ENCODE results near the gene DPP10.

Gene DPP10

GRCh38 chr2:114609203-114609602, 166.8 kb downstream of the DPP10 start:
- no peak for DNase-seq (ENCODE audit: low spot score)

DNA sequence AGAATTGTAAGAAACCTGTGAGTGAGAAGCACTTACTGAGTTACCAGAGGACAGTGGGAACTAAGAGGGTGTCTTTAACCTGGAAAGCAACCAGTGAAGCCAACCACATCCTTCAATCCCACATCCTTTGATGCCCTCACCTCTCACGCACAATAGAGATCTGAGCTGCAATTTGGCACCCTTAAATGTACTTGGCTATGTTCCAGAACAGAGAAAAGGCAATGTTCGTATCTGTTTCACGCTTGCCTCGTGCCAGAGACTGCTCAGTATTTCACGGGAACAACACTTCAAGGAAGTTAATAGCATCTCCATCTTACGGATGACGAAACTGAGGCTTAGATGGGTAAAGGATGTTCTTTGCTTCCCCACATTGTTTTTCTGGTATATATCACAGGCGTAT, 167.4 kb downstream of the DPP10 start:
- no peak for DNase-seq (ENCODE audit: low spot score)

- DNase-seq (ENCODE audit: low spot score), result no peak
Measured at GRCh38 chr2:114610677-114611076, 168.2 kb downstream of the DPP10 start.

- DNase-seq (ENCODE audit: low spot score), result no peak
Measured at GRCh38 chr2:114614592-114614991, 172.2 kb downstream of the DPP10 start.

DNA sequence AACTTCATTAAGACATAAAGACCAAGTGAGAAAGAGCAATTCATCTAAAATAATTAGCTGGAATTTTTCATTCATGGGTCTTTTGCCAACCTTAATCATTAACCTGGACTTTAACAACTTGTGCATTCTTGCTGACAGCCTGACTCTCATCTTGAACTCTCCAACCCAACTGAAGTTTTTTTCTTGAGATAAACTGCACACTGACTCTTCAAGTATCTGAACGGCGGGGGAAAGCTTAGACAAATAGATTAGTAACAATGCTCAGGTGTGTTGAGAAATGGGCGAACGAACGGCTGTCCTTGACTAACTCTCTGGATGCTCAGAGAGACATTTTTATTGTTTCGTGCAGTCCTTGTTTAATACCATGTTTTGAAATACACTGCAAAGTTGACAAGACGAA, 186.0 kb downstream of the DPP10 start:
- no peak for DNase-seq (ENCODE audit: low spot score)

GRCh38 chr2:114631146-114631545, 188.7 kb downstream of the DPP10 start:
- no peak for DNase-seq (ENCODE audit: low spot score)

GRCh38 chr2:114642166-114642770, 199.8 kb downstream of the DPP10 start:
- no peak for DNase-seq (ENCODE audit: low spot score)

DNA sequence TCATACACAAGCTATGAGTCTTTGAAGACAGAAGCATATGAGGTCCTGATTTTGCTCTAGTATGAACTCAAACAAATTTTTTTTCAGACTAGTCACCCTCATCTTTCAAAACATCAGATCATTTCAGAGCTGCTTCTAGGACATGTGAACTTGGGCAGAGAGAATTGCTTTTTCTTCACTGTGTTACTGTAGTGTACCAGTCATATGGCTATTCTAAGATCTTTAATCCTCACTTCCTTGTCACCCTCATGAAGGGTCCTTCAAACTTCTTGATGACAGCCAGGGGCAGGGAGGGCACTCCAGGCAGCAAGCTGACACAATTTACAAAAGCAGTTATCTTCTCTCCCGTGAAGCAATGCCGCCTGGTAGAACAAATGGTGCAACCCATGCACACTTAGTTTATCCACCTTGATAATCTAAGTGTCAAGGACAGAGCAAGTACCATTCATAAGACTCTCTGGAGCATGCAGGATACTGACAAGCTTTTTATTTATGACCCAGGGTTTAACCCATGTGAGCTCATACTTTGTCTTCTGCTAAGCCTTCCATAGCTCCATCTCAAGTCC, 200.6 kb downstream of the DPP10 start:
- no peak for DNase-seq (ENCODE audit: low spot score)

- DNase-seq (ENCODE audit: low spot score), result no peak
Measured at GRCh38 chr2:114651933-114652332, 209.5 kb downstream of the DPP10 start.

- no peak for DNase-seq (ENCODE audit: low spot score)
Measured at GRCh38 chr2:114659880-114660279, 217.4 kb downstream of the DPP10 start.

GRCh38 chr2:114661971-114662939, 219.8 kb downstream of the DPP10 start:
- DNase-seq (ENCODE audit: low spot score), result peak; percentile 64

- DNase-seq (ENCODE audit: low spot score), result no peak
Measured at GRCh38 chr2:114668415-114668814, 226.0 kb downstream of the DPP10 start.

- DNase-seq (ENCODE audit: low spot score), result no peak
Measured at GRCh38 chr2:114683251-114683650, 240.8 kb downstream of the DPP10 start.

DNA sequence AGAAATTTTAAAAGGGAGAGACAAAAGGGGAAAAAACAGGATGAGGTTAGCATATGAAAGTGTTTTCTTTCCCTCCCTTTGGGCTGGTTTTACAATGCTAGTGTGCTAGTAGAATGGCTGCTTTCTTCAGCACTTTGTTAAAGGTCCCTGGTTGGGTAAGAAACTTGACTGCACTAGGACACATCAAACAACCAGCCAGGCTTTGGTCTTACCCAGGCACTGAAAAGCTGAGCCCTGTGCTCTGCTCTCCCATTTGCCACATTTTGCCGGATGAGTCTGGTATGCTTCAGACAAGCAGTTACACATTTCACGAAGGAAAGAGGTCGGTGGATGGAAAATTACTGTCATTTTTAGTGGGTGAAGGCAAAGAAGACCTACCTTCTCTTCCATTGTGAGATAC, 242.0 kb downstream of the DPP10 start:
- DNase-seq (ENCODE audit: low spot score), result no peak

- no peak for DNase-seq (ENCODE audit: low spot score)
Measured at GRCh38 chr2:114685102-114685501, 242.7 kb downstream of the DPP10 start.

DNA sequence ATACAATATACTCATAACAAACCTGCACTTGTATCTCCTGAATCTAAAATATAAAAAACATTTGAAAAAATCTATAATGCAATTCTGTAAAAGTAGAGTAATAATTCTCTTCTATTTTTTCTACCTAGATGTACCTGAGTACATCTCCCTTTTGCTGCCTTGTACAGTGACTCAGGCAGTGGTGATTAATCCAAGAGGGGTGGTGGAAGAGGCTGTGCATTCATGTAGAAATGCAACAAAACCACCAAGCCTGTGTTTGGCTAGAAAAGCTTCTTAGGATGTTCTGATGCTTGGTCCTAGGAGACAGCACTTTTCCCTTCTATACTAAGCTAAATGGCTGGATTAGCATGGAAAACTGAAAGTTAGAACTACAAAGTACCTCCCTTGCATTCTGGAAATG, 245.8 kb downstream of the DPP10 start:
- DNase-seq (ENCODE audit: low spot score), result no peak

DNA sequence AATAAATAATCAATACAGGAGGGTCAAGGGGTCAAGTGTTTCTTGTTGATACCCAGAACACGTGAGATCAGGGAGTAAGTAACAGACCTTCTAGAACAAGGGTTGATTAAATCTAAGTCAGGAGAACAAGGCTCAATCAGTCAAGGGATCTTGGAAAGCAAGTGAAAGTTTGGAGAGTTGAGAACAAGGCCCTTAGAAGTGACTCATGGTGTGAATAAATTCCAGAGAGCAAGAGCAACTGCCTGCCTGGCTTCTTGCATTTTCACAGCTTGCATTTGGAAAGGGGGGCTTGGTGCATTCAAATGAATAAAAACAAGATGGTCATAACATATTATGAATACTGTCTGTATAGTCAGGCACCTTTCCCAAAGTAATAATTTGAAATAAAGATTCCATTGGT, 256.1 kb downstream of the DPP10 start:
- no peak for DNase-seq (ENCODE audit: low spot score)

GRCh38 chr2:114699423-114699944, 257.0 kb downstream of the DPP10 start:
- no peak for DNase-seq (ENCODE audit: low spot score)

DNA sequence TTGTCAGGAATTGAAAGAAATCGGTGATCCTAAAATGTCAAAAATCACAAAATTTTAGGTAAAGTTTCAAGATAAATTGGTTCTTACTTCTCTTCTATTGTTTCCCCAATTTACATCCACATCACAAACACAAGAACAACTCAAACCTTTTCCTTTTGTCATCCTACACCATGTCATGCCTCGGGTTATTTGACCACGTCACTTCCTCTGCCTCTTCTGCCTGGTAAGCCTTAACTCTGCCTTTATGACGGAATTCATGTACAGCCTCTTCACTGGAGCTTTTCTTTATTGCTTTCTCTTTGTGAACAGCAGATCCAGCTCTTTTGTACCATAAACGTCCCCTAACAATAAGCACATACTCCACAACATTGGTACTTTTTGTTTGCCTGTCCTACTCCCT, 258.0 kb downstream of the DPP10 start:
- DNase-seq (ENCODE audit: low spot score), result no peak

DNA sequence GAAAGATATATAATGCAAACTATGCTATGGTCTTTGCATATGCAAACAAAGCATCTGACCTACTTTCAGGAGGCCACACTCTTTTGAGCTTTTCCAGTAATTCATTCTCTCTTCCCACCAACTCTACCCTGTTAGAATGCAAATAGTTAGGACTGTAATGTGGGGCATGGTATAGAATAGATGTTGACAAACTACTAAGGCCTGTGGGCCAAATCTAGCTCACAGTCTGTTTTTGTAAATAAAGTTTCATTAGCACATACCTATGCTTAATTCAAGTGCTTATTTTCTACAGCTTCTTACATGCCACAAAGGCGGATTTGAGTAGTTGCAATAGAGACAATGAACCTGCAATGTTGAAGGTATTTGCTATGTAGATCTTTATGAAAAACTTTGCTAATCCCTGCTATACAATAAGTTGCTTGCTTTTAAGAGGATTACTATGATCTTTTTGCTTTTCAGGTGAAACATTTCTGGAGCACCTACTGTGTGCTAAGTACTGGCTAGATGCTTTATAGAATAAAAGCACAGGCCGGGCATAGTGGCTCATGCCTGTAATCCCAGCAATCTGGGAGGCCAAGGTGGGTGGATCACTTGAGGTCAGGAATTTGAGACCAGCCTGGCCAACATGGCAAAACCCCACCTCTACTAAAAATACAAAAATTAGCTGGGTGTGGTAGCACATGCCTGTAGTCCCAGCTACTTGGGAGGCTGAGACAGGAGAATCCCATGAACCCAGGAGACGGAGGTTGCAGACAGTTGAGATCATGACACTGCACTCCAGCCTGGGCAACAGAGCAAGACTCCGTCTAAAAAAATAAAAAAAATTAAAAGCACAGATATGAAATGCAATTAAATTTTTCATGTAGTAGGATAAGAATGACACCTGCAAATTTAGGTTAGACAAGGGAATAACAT, 267.8 kb downstream of the DPP10 start:
- no peak for DNase-seq (ENCODE audit: low spot score)

- DNase-seq (ENCODE audit: low spot score), result no peak
Measured at GRCh38 chr2:114714313-114714712, 271.9 kb downstream of the DPP10 start.

- no peak for DNase-seq (ENCODE audit: low spot score)
Measured at GRCh38 chr2:114717049-114717448, 274.6 kb downstream of the DPP10 start.

Measured in left forelimb (tissue), 1 donor.